Cerebellar cortex (tissue), 1 donor: Measurements from ENCODE around the gene DEDD2.

Source experiments
- DNase-seq: peaks from one replicate; pipeline ENCODE4 v3.0.0-alpha.2; 2015; ENCODE audit warnings: low spot score

The DEDD2 gene

DNA sequence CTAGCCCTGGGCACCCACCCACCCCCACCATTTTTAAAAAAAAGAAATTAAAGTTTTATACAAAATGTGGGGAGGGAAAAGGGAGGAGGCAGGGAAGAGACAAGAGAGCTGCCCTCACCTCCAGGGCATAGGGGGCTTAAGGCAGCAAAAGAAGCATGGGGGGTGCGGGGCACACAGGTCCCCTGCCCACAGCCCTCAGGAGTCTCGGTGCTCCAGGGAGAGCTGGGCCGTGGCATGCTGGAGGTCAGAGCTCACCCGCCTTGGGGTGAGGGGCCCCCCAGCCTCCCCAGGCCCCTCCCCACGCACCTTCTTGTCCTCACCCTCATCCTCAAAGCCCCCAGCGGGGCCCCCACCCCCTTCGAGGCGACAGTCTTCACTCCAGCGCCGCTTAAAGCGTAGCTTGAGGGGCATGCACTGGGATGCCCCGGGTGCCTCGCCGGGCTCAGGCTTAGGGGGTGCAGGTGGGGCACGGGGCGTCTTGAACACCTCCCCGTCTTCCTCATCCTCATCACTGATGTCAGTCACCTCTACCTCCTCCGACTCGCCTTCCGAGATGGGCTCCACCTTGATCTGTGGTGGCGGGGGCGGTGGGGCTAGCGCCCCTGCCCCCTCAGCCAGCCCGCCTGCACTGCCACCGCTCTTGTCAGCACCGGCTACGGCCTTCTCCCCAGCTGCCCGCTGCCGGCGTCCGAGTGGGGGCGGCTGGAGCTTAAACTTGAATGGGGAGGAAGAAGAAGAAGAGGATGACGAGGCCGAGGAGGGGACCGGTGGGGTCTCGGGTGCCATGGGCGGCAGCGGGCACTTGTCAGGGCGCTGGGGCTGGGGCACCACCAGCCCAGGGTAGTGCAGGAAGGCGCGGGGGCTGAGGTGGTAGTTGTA lies 31.0 kb upstream of the DEDD2 start:
- DNase-seq: no peak

DNA sequence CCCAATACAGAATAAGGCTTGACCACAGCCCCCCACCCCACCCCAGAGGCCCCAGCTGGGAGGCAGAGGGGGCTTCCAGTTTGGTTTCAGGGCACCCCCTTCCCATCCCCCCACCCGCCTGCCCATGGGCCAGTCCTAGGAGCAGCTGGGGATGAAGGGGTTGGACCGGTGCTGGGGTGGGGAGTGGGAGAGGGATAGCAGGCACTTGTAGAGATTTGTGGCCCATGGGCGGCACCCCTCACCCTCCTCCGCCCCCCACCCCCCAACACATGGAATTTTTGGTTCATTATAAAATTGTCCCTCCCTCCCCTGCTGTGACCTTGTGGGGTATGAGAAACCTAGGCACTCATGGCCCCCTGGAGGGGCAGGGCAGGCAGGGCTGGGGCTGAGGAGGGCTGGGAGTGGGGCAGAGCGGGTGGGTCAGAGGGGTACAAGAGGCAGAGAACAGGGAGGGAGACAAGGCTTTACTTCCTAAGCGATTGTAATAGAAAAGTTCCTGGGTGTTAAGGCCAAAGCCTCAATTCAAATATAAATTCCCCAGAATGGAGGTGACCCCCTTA lies 30.2 kb upstream of the DEDD2 start:
- no peak for DNase-seq

DNA sequence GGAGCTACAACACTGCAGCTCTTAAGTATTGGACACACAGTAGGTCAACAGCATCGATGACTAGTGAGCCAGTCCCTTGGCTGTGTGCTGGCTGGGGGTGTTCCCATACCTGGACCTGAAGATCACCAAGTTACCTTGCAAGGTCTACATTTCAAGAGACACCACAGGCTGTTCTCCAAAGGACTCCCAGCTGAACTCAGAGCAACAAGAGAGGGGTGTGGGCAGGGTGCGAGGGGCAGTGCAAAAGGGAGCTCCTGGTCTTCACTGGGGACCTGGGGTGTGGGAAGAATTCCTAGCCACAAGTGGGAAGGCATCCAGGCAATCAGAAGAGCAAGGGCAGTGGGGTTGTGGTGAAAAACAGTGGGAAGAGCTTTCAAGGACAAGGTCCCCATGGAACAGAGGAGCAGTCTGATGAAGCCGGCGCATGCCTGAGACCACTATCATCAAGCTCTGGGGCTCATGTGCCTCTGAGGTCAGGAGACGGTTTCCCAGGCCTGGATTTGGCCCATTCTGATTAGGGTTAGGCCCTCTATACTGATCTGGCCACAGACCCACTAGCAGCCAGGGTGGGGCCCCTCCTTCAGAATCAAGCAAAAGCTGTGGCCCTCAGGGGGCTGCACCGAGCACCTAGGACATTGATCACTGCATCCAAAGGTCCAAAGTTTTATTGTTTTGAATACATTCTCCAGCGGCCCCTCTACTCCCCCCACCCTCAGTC lies 29.6 kb upstream of the DEDD2 start:
- DNase-seq: peak; percentile 49

DNA sequence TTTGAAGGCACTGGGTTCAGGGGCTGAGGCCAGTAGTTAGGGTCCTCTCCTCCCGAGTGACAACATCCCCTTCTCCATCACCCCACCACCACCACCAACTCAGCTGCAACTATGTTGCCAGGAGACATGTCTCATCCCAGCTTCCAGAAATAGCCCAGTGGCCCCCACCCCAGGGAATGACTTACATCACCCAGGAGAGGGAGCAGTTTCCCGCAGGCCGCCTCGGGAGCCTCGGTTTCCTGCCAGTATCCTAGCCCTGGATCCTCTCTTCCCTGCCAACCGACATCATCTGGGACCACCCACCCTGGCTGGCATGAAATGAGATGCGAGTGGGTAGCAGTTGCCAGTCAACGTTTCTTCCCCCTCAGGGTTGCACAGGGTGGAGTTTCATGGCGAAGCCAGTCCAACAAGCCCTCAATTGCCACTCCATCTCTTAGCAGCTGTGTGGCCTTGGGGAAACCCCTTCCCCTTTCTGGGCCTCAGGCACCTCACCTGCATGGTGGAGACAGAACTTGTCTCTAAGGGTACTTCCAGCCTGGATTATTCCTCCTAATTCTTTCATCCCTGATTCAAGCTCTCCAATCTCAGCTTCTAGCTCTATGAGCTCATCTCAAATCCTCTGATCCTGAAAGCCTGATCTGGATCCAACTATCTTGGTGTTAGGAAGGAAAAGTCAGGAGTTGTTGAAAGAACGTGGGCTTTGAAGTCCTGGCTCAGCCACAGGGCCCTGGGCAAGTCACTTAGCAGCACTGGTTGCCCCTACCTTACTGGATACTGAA lies 28.9 kb upstream of the DEDD2 start:
- peak; percentile 85 for DNase-seq

DNA sequence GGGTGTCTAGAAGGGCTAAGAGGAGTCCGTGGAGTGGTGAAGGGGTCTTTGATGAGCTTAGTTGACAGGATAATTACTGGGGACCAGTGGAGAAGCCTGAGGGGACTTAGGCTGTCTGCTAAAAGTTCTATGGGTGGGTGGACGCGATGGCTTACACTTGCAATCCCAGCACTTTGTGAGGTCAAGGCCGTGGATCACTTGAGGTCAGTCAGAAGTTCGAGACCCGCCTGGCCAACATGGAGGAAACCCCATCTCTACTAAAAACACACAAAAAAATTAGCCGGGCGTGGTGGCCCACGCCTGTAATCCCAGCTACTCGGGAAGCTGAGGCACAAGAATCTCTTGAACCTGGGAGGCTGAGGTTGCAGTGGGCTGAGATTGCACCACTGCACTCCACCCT lies 27.8 kb upstream of the DEDD2 start:
- DNase-seq: no peak

DNA sequence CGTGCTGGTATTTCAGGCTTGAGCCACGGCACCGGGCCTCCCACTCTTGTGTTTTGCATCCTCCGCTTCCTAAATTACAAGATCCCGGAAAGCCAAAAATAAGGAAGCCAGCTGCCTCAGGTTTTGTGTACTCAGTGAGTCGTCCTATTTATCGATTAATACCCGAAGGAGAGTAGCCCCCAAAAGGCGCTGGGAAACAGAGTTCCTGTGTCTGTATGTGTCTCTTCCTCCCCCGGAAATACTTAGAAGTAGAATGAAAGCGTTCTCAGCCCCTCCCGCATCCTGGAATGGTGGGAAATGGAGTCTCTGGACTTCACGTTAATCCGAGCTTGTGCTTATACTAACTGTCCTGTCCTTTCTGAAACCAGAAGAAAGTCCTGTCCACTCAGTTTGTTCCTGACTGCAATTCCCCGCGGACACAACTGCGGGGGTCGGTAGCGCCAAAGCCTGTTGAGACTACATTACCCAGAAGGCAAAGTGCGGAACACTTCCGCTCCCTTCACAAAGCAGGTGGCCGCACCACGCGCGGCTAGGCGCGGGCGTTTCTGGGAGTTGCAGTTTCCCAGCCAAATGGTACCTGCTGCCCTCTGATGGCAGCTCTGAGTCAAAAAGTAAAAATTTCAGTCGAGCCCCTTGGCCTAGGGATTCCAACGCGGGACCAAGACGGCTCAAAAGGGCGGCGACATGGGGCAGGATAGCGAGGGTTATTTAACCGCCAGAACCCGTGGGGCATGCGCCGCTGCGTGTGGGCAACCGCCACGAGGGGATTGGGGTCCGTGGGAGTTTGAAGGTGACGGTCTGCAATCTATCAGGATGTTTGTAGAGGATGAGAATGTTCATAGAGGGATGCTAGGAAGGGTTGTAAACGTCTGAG lies 27.1 kb upstream of the DEDD2 start:
- DNase-seq: peak; percentile 97

DNA sequence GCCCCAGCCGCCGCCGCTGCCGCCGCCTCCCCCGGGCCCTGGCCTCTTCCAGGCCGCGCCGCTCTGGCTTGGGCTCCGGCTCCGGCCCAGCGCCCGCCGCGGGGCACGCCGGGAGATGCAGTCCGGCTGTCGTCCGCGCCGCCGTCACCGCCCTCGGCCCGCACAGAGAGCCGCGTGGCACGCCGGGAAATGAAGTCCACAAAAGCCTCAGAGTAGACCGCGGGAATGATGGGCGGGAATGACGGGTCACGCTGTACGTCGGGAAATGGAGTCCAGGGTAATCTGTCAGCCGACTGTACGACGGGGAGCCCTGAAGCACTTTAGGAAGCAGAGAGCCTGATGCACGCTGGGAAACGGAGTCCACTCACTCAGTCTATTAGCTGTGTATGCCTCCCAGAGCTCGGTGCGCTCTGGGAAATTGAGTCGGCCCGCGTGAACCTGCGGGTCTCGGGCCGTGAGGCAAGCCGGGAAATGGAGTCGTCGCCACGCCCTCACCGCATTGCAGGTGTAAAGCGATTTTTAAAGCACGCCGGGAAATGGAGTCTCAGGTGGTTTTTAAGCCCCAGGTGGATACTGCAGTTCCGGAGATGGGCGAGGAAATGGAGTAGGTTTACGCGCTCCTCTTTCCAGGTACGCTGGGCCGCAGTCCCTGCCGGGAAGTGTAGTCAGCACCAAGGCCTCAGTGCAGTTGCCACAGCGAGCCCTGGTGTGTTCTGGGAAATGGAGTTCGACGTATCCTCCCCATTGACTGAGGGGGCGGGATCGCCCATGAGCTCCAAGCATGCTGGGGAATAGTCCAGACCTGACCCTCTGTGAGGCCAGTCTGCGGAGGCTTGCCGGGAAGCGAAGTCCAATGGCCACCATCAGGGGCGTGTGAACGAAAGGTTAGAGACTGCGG lies 25.3 kb upstream of the DEDD2 start, which contains the start of gene GSK3A:
GSK3A (minus strand) TSS at position 91 of the 898 bp plus-strand sequence. CDS start 137 bp downstream, outside the sequence.
- DNase-seq: peak; percentile 100

DNA sequence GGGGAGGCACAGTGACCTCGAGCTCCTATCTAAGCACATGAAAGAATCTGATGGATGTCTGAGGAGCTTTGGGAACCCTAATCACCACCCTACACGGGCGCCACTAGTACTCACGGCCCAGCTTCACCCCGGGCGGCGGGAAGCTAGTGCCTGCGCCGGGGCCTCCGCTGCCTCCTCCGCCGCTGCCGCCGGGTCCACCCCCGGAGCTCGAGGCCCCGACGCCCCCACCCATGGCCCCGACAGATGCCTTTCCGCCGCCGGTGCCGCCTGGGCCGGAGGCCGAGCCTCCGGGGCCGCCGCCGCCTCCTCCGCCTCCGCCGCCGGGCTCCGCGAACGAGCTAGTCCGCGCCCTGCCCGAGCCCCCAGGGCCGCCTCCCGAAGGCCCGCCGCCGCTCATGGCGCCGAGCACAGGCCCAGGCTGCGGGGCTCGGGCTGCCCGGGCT lies 24.6 kb upstream of the DEDD2 start:
- no peak for DNase-seq

DNA sequence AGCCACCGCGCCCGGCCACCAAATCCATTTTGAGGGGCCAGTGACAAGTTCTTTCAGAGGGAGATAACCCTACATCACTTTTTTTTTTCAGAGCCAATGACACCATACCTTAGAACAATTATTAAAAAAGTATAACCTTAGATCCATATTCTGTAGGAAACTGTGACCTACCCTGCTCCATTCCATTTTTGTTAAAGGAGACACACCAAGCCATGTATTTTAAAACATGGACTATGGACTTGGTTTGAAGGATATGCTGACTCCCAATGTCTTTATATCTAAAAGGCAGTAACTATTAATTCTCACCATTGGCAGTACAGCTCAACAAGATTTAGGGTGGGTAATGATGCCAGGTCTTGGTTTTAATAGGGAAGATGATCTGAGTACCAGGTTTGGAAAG lies 23.8 kb upstream of the DEDD2 start:
- no peak for DNase-seq

DNA sequence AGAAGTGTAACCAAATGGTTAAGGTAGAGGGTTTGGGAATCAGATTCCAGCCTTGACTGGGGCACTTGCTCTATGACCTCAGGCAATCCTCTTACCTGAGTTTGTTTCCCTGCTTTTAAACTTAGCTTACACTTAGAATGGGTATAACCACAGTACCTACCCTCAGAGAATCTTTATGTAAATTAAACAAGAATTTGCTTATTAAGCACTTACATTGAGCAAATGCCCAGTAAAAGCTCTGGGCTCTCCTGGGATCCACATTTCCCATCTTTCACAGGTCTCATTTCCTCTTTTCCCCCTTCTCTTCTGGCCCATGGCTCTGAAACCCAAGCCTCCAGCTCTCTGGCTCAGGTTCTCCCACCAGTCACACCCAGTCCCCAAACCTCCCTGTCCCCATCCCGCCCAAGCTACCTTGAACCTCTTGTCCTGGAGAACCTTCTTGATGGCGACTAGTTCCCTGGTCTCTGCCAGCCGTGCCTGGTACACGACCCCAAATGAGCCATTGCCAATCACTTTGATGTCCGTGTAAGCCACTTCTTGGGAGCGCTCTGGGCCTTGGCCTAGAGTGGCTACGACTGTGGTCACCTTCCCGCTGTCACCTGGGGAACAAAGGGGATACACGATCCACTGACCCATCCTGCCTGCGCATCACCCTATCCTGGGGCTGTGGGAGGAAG lies 22.2 kb upstream of the DEDD2 start:
- DNase-seq: no peak

DNA sequence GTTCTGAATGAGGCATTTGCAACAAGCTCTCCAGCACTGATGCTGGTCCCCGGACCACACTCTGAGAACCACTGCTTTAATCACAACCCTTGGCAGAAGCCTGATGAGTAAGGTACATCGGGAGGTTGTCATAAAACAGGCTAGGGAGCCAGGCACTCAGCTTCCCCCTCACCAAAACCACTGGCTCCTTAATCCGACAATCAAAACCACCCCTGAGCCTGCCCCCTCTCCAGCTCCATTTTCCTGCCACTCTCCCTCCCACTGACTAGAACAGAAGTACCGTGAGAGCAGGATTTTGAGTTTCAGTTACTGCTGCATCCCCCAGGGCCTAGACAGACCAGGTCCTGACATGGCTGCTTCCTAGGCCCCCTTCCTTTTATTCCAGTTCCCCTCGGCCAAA lies 17.7 kb upstream of the DEDD2 start:
- no peak for DNase-seq

DNA sequence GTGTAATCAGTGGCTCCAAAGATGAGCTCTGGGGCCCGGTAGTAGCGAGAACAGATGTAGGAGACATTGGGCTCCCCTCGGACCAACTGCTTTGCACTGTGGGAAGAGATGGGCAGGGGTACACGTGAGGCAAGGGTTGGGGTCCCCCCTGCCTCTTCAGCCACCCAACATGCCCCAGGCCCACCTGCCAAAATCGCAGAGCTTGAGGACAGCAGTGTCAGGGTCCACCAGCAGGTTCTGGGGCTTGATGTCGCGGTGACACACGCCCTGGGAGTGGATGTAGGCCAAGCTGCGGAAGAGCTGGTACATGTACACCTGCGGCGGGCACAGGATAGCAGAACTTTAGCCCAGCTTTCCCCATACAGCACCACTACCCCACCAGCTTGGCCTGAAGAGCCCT lies 16.9 kb upstream of the DEDD2 start:
- no peak for DNase-seq

DNA sequence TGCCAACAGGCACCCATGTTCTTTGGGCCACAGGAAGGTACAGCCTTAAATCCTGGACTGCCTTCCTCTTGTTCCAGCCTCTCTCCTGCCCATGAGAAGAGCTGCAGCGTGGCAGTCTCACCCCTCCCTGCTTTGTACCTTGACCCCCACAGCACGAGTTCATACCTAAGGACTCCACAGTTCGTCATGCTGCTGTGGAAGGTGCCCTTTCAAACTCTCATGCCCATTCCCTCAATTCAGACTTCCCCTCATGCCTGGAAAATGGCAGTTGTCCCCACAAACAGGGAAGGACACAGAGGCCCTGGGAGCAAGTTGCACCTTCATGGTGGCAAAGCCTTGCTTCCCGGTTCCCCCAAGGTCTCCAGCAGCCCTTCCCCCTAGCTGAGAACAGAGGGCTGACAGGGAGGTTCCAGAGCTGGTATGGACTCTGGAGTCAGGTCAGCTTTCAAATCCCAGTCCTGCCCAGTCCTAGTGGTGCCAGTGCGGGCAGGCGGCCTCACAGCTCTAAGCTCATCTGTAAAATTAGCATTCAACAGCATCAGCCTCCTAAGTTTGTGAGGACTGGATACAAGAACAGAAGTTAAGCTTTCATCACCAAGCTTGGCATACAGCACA lies 16.3 kb upstream of the DEDD2 start:
- DNase-seq: no peak

DNA sequence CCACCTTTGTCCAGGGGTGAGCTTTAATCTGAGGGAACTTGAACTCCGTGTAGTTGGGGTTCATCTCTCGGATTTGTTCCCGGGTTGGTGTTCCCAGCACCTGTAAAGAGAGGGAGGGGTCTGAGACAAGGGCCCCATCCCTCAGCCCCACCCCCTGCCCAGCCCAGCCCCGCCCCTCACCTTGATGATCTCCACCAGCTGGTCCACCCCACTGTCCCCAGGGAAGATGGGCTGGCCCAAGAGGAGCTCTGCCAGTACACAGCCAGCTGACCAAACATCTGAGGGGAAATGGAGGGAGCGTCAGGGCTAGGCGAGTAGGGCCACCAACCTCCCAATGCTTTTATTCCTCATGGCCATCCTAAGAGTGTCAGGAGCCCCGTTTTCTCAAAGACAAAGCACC lies 15.6 kb upstream of the DEDD2 start:
- no peak for DNase-seq

DNA sequence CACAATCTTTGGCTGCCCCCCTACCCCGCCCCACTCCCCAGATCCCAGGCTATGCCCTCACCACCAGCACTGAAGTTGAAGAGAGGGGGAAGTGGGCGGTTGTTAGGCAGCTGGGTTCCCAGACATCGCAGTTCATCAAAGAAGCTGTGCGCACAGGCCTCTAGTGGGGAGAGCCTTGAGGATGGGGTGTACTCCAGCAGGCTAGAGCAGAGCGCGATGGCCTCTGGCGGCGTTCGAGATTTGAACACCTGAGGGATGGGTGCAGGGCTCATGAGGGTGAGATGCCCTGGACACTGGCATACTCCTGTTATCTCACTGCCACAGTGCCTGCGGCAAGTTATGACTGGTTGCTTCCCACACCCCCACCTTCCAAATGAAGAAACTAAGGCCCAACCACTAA lies 15.0 kb upstream of the DEDD2 start:
- DNase-seq: no peak

DNA sequence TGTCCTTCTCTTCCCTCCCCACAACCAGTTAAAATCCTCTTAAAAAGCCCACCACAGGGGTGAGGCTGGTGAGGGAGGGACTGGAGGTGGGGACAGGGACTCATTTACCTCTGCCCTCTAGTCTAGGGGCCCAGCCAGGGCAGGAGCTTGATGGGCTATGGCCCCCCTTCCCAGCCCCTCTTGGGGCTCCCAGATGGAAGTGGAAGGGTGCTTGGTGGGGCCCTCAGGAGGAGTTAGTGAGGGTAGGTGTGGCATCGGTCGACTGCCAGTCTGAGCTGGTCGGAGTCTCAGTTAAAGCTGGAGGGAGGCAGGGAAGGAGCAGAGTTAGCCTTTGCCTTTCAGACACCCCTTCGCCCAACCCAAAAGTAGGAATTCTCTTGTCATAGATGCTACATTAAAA lies 13.1 kb upstream of the DEDD2 start:
- DNase-seq: no peak

DNA sequence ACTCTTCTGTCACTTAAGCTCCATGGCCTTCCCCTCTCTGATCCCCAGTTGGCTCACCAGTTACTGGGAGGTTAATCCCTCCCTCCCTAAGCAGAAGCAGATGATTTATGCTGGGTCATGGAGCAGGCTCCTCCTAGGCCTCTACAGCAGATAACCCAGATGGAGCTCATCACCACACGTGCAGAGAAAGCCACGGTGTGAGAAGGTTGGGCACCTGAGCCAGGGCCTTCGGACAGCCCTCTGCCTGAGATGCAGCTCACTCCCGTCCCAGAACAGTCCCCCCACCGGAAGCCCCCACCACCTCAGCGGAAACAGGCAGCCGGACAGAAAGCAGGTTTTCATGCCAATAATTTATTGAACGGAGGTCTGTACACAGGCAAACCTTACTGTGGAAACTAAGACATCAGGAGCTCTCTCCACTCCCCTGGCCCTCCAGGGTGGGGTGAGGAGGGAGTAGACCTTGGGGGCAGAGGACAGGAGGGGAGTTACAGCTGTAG lies 12.4 kb upstream of the DEDD2 start:
- DNase-seq: no peak

DNA sequence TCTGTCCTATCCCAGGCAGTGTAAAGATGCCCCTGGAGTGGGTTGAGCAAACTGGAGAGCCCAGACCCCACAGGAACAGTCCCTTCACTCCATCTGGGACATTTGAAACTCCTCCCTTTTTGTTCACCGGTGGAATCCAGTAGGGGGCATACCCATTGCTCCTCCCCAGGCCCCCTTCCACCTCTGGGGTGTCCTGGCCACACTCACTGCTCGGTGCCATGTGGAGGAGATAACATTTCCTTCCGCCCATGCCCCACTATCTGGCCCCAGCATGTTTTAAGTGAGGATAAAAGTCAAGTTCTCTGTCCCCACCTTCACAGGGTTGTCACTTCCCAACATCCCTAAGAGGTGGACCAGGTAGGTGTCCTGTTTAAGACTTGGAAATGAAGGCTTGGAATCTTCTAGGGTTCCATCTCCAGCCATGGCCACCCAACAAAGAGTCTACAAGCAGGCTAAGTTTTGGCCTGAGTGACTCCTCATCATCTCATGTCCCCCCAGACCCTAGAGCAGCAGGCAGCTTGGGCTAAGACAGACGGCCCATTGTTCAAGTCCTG lies 11.9 kb upstream of the DEDD2 start:
- no peak for DNase-seq

DNA sequence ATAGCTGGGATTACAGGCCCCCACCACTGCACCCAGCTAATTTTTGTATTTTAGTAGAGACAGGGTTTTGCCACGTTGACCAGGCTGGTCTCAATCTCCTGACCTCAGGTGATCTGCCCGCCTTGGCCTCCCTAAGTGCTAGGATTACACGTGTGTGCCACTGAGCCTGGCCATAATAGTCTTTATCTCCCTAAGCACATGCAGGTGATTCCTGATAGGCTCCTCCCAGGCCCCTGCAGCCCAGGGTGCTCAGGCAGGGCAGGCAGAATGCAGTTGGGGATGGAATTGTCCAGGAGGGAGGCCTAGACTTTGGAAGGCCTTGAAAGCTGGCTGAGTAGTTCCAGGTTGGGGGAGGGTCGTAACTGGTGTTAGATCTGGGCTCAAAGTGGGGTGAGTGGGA lies 11.2 kb upstream of the DEDD2 start:
- DNase-seq: no peak
